ENCODE data around the gene SPATA32.

GRCh38 chr17:45225964-45226530 lies 35.8 kb downstream of the SPATA32 start:
- peak in 1 of 3 donors; percentile 6 for TF ChIP-seq POLR2A (IDR thresholded peaks at IDR 0.05)
- no peak for TF ChIP-seq CTCF (IDR thresholded peaks at IDR 0.05)

Data from body of pancreas (tissue), 4 donors.